Skeletal muscle tissue (tissue), 5 donors: ENCODE results near the gene SUPT5H. TPM values are rescaled to one million over a fixed set of nuclear protein-coding genes. Genes with fewer than 3 reads are reported as not detected.

ENCODE experiments used
- H3K27ac ChIP-seq: one replicate; pipeline ENCODE4 v1.7.0; 2013; ENCODE audit warnings: mild to moderate bottlenecking, low read depth, low read length, inconsistent platforms
- H3K27me3 ChIP-seq, 3 donors: one replicate each; pipeline ENCODE4 v1.7.0; 2013; ENCODE audit warnings: low read length in 3 of 3; ENCODE audit not compliant: control insufficient read depth in 3 of 3, insufficient read depth in 3 of 3
- H3K36me3 ChIP-seq, 3 donors: one replicate each; pipeline ENCODE4 v1.7.0; 2013; ENCODE audit warnings: low read length in 3 of 3; ENCODE audit not compliant: control insufficient read depth in 3 of 3, insufficient read depth in 3 of 3
- H3K4me1 ChIP-seq, 3 donors: one replicate each; pipeline ENCODE4 v1.7.0; 2013; ENCODE audit warnings: low read length in 3 of 3, mild to moderate bottlenecking in 3 of 3; ENCODE audit not compliant: control insufficient read depth in 3 of 3, insufficient read depth in 3 of 3
- H3K4me3 ChIP-seq, 3 donors: one replicate each; pipeline ENCODE4 v1.7.0; 2013; ENCODE audit warnings: low read length in 3 of 3
- H3K9ac ChIP-seq, 3 donors: one replicate each; pipeline ENCODE4 v1.7.0; 2013; ENCODE audit warnings: low read length in 3 of 3, mild to moderate bottlenecking in 3 of 3, moderate library complexity in 2 of 3, low read depth in 1 of 3
- H3K9me3 ChIP-seq, 3 donors: one replicate each; pipeline ENCODE4 v1.7.0; 2013; ENCODE audit warnings: low read length in 3 of 3; ENCODE audit not compliant: control insufficient read depth in 3 of 3
- small RNA-seq: library from RNA; depleted of rRNA; stranded (forward); fragments of <200 nt; gene quantifications from one replicate; pipeline ENCODE3, GENCODE V24; 2014
- total RNA-seq: library from RNA; depleted of rRNA; stranded (reverse); fragments of >200 nt; gene quantifications from one replicate; pipeline ENCODE4 v1.2.3, GENCODE V29; 2014
- donor health status: Osteomylitis.

Gene SUPT5H
- total RNA-seq, 1 donor from 2014 or later: 40.7 TPM

DNA sequence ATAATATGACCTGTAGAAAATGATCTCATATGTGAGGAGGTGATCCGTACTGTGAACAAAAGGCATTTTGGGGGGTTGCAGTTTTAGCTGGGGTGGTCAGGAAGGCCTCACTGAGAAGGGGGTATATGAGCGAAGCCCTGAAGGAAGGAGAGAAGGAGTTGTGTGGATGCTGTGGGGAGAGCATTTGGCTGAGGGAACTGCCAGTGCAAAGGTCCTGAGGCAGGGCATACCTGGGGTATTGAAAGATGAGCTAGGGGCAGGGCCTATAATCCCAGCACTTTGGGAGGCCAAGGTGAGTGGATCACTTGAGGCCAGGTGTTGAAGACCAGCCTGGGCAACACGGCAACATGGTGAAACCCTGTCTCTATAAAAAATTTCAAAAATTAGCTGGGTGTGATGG lies 72.0 kb downstream of the SUPT5H start:
- H3K4me1 ChIP-seq: peaks cover 6 to 8% (median 6%) of the 10 kb centered on the region in 3 donors
- no peaks in the 10 kb centered on the region for H3K36me3 ChIP-seq
- H3K4me3 ChIP-seq: no peak overlapping the region
- H3K27ac ChIP-seq: no peak overlapping the region
- no peak overlapping the region for H3K9ac ChIP-seq
- no peaks in the 10 kb centered on the region for H3K9me3 ChIP-seq
- H3K27me3 ChIP-seq: peaks cover 45 to 56% (median 47%) of the 10 kb centered on the region in 3 donors

DNA sequence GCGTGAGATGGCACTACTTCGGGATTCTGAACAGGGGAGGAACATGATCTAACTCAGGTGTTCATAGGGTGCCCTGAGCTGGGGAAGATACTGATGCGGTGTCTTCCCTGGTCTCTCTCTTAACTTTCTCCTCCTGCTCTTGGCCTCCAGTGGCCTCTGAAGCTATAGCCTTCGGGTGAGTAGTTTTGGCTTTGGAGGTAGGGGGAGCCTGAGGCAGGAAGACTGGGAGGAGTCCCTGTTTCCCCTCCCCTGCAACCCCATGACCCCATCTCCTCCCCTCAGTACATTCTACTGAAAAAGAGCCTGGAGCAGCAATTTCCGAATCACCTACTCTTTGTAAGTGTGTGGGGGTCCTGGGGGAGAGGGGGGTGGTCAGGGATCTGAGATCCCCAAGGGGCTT lies 73.1 kb downstream of the SUPT5H start:
- Histone ChIP-seq H3K27ac (no peak overlapping the region), H3K4me3 (no peak overlapping the region), H3K9ac (no peak overlapping the region), H3K9me3 (no peaks in the 10 kb centered on the region), H3K4me1 (peaks cover 6 to 8% (median 6%) of the 10 kb centered on the region in 3 donors), H3K36me3 (no peaks in the 10 kb centered on the region), H3K27me3 (peaks cover 41 to 48% (median 41%) of the 10 kb centered on the region in 3 donors)

DNA sequence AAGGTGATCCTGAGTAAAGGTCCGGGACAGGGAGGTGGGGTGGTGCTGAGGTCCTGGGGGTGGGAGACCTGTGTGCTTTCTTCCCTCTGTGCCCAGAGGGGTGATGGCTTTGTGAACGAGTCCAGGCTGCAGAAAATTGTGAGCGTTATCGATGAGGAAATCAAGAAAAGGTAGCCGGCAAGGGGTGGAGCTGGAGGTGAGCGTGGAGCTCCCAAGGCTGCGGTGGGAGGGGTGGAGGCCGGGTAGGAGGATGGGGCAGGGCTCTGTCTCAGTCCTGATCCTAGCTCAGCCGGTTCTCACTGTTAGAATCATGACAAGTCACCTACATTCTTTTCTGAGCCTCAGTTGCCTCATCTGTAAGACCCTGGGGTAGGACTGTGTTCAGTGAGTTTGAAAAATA lies 73.6 kb downstream of the SUPT5H start:
- Histone ChIP-seq H3K27me3 (peaks cover 36 to 43% (median 36%) of the 10 kb centered on the region in 3 donors), H3K36me3 (no peaks in the 10 kb centered on the region), H3K27ac (no peak overlapping the region), H3K9me3 (no peaks in the 10 kb centered on the region), H3K9ac (no peak overlapping the region), H3K4me1 (peaks cover 6 to 8% (median 6%) of the 10 kb centered on the region in 3 donors), H3K4me3 (no peak overlapping the region)

DNA sequence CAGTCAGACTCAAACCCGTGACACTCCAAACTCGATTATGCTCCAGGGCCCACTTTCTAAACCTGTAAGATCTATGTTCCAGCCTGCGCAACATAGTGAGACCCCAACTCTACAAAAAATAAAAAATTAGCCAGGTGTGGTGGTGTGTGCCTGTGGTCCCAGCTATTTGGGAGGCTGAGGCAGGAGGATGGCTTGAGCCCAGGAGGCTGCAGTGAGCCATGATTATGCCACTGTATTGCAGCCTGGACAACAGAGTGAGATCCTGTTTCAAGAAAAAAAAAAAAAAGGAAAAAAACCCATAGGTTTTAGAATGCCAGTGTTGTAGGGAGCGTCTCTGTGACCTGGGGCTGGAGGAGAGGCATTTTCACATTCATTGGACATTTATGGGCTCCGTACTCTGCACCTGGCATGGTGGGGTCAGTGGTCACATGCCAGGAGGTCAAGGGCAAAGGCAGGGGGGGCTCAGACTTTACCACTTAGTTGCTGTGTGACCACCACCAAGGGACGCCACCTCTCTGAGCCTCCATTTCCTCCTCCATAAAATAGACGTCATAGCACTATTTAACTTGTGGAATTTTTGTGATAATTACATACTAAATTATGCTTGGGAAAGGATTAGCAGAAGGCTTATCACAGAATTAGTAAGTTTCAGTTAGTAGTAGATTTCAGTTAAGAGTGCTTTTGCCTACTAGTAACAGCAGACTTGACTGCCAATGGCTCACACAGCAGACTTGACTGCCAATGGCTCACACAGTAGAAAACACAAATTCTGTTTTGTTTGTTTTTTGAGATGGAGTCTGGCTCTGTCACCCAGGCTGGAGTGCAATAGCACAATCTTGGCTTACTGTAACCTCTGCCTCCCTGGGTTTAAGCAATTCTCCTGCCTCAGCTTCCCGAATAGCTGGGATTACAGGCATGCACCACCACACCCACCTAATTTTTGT lies 75.4 kb downstream of the SUPT5H start:
- Histone ChIP-seq H3K4me3 (no peak overlapping the region), H3K27me3 (peaks cover 18 to 25% (median 18%) of the 10 kb centered on the region in 3 donors), H3K36me3 (no peaks in the 10 kb centered on the region), H3K4me1 (peaks cover 0 to under 1% (median 0%) of the 10 kb centered on the region in 3 donors), H3K9me3 (no peaks in the 10 kb centered on the region), H3K27ac (no peak overlapping the region), H3K9ac (no peak overlapping the region)

DNA sequence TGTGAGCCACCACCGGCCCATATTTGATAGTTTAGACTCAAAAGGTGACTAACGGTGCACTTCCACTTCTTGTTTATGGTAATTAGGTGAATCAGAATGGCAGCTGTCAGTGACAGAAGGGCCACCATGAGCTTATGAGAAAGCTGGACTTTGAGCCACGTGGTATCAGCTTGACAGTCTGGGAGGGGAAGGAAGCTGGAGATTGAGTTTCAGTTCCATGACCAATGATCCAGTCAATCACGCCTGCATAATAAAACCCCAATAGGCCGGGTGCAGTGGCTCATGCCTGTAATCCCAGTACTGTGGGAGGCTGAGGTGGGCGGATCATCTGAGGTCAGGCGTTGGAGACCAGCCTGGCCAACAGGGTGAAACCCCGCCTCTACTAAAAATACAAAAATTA lies 79.1 kb downstream of the SUPT5H start:
- Histone ChIP-seq H3K27me3 (no peaks in the 10 kb centered on the region), H3K27ac (no peak overlapping the region), H3K9ac (no peak overlapping the region), H3K4me3 (no peak overlapping the region), H3K4me1 (no peaks in the 10 kb centered on the region), H3K36me3 (no peaks in the 10 kb centered on the region), H3K9me3 (no peaks in the 10 kb centered on the region)

DNA sequence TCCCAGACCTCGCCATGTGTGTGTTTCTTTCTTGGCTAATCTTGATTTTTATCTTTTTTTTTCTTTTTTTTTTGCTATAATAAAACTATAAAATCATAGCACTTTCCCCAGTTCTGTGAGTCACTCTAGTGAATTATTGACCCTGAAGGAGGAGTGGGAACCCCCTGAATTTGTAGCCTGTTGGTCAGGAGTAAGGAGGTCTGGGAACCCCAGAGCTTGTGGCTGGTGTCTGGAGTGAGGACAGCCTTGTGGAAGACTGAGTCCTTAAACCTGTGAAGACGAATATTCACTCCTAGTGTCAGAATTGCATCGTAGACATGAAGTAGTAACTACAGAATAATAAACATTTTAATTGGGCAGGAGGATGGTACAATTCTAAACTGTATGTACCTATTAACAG lies 79.8 kb downstream of the SUPT5H start:
- no peaks in the 10 kb centered on the region for H3K4me1 ChIP-seq
- no peaks in the 10 kb centered on the region for H3K27me3 ChIP-seq
- no peak overlapping the region for H3K4me3 ChIP-seq
- no peak overlapping the region for H3K9ac ChIP-seq
- no peaks in the 10 kb centered on the region for H3K36me3 ChIP-seq
- H3K9me3 ChIP-seq: no peaks in the 10 kb centered on the region
- H3K27ac ChIP-seq: no peak overlapping the region

Small RNA genes lying within 50 kb of the gene (small RNA-seq; reads per million reads assigned to genes)
- gene MIR4530: not detected

Other genes starting within 250 kb of the SUPT5H start
- gene NCCRP1, start 248.6 kb upstream of the SUPT5H start, total RNA-seq: not detected
- gene SYCN, start 241.3 kb upstream of the SUPT5H start, total RNA-seq: not detected
- not detected for gene IFNL3, start 200.6 kb upstream of the SUPT5H start, total RNA-seq
- gene IFNL4, start 196.7 kb upstream of the SUPT5H start, total RNA-seq: not detected
- gene IFNL2, start 177.2 kb upstream of the SUPT5H start, total RNA-seq: not detected
- not detected for gene IFNL1, start 149.2 kb upstream of the SUPT5H start, total RNA-seq
- gene LRFN1, start 124.7 kb upstream of the SUPT5H start, total RNA-seq: 0.52 TPM
- 20.9 TPM for gene GMFG, start 109.5 kb upstream of the SUPT5H start, total RNA-seq
- 22.4 TPM for gene SAMD4B, start 103.2 kb upstream of the SUPT5H start, total RNA-seq
- 25.1 TPM for gene PAF1, start 54.5 kb upstream of the SUPT5H start, total RNA-seq
- 9.4 TPM for gene MED29, start 54.2 kb upstream of the SUPT5H start, total RNA-seq
- 3.1 TPM for gene ZFP36, start 38.7 kb upstream of the SUPT5H start, total RNA-seq
- gene PLEKHG2, start 32.9 kb upstream of the SUPT5H start, total RNA-seq: 15.7 TPM
- gene RPS16, start 9.6 kb upstream of the SUPT5H start, total RNA-seq: 128 TPM
- 40.7 TPM for gene TIMM50, start 35.3 kb downstream of the SUPT5H start, total RNA-seq
- gene DLL3, start 53.4 kb downstream of the SUPT5H start, total RNA-seq: not detected
- gene SELENOV, start 69.6 kb downstream of the SUPT5H start, total RNA-seq: not detected
- 2.6 TPM for gene EID2B, start 87.3 kb downstream of the SUPT5H start, total RNA-seq
- 6.8 TPM for gene EID2, start 94.6 kb downstream of the SUPT5H start, total RNA-seq
- gene LGALS13, start 156.9 kb downstream of the SUPT5H start, total RNA-seq: not detected
- gene LGALS16, start 210.3 kb downstream of the SUPT5H start, total RNA-seq: not detected